Suppressor macrophage treated with lipopolysaccharide for 1 hour (primary cell): ENCODE data around the gene TMEM80.
"Not testable (repeated sequence)": the region's sequence is repeated elsewhere in the genome, so short reads cannot be mapped to it uniquely, and the experiment has no call there.

Source experiments
- DNase-seq, 3 donors: peaks; one replicate each; pipeline ENCODE4 v3.0.0-alpha.2; 2020 to 2022

The TMEM80 gene

DNA sequence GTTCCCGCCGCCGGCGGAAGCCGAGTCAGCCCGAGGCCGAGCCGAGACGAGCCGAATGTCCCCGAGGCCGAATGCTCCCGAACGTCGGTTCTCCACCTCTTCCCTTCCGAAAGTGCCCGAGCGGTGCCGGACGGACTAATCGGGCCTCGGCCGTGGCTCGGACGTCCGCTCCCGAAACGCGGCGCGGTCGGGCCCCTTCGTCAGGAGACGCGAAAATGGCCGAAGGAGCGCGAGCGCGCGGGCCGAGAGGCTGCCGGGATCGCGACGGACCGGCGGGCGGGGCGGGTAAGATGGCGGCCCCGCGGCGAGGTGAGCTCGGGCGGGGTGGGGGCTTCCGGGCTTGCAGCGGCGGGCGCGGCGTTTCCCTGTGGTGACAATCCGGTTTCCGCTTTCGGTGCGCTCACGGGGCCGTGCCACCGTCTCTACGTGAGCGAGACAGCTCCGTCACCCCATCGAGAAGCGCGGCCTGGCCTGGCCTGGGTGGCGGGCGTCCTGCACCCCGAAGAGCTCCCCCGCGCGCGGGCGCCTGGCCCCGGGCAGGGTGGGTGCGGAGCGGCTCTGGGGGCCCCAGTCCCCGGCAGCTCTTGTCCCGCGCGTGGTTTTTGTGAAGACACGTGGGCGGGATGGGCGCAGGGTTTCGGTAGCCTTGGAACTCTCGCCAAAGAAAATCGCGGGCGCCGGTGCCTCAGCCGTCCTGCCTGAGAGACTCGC is at the start of gene TMEM80:
TSS of gene TMEM80 (plus strand) at position 279 of the 711 bp plus-strand sequence. CDS start at position 291, 12 bp downstream.
- peak; percentile 100 for DNase-seq

DNA sequence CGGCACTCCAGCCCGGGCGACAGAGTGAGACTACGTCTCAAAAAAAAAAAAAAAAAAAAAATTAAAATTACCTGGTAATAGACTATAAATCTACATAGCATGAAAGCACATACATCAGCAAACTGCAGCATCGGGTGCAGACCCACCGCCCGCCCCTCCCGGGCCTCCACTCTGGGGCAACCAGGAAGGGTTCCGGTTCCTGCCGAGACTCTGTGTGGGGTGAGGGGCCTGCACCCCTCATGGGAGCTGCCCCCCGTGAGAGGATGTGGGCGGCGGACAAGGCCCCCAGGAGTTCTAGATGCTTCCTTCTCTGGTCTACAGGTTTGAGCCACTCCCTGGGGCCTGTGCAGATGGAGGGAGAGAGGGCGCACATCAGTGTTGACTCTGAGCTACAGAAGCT is 49.4 kb upstream of the TMEM80 start:
- DNase-seq, result no peak

DNA sequence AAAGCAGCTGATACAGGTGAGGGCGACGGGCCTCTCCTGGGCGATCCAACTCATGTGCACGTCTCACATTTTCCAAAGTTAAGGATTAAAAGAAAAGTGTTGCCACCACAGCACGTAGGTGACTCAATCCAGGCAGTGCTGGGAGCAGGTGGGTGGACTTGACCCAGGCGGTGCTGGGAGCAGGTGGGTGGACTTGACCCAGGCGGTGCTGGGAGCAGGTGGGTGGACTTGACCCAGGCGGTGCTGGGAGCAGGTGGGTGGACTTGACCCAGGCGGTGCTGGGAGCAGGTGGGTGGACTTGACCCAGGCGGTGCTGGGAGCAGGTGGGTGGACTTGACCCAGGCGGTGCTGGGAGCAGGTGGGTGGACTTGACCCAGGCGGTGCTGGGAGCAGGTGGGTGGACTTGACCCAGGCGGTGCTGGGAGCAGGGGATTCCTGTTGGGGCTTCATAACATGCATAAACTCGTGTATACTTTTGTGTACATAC is 47.9 kb upstream of the TMEM80 start:
- DNase-seq, result not testable (repeated sequence)

DNA sequence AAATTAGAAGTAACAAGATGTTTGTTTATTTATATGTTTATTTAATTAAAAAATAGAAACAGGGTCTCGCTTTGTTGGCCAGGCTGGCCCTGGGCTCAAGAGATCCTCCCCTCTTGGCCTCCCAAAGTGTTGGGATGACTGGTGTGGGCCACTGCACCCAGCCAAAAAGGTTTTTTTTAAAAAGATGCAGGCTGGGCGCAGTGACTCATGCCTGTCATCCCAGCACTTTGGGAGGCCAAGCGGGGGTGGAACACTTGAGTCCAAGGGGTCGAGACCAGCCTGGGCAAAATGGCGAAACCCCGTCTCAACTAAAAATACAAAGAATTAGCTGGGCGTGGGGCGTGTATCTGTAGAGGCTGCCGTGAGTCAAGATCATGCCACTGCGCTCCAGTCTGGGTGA is 45.1 kb upstream of the TMEM80 start:
- no peak for DNase-seq

DNA sequence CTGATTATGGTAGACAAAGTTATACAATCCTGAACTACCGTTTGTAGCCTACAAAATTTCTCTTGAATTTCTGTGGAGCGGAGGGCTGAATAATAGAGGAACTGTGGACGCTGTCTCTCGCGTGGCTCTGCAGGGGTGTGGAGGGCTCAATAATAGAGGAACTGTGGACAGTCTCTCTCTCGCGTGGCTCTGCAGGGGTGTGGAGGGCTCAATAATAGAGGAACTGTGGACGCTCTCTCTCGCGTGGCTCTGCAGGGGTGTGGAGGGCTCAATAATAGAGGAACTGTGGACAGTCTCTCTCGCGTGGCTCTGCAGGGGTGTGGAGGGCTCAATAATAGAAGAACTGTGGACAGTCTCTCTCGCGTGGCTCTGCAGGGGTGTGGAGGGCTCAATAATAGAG is 42.5 kb upstream of the TMEM80 start:
- peak in 1 of 3 donors; percentile 29 for DNase-seq

DNA sequence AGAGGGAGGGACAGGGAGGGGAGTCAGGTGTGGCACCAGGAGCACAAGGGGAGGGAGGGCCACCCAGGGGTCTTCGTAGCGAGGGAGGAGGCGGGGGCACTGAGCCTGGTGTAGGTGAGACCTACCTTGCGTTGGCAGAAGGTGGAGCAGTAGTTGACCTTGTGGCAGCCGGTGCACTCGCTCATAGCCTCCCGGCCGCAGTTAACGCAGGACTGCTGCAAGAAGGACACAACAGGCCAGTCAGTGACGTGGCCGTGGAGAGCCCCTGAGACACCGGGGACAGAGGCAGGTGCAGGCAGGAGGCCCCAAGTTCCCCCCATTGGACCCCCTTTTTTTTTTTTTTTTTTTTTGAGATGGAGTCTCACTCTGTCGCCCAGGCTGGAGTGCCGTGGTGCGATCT is 41.8 kb upstream of the TMEM80 start:
- no peak for DNase-seq

DNA sequence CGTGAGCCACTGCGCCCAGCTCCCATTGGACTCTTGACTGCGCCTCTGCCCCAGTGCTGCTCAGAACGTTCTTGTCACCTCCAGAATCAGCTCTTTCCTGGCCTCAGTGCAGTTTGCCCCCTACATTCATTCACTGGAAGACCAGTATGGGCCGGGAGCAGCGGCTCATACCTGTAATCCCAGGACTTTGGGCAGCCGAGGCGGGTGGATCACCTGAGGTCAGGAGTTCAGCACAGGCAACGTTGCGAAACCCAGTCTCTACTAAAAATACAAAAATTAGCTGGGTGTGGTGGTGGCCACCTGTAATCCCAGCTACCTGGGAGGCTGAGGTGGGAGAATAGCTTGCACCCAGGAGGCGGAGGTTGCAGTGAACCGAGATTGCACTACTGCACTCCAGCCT is 41.2 kb upstream of the TMEM80 start:
- not testable (repeated sequence) for DNase-seq

DNA sequence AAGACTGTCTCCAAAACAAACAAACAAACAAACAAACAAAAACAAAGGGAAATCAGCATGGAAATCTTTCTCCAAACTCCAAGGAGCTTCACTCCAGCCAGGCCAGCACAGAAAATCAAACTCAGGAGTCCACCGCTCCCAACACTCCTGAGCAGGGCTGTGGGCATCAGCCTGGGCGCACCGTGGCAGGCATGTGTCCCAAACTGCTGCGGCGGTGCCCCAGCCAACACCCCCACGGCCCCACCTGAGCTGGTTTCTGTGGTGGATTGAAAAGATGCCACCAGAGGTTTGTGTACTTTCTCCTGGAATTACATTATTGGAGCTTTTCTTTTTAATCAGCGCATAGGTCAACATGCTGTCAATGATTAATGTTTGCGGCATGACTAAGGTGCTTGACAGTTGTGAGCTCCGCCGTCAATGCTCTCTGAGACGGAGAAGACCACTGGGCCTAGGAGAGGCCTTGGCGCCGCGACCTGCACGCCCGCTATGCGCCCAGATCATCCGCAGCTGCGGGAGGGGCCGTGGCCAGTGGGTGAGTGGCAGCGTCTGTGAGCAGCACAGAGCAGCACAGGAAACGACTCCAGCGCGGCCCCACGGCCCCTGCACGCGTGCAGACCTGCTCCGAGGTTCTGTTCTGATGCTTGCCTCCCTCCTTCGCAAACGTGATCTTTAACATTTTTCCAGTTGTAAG is 40.4 kb upstream of the TMEM80 start:
- no peak for DNase-seq

DNA sequence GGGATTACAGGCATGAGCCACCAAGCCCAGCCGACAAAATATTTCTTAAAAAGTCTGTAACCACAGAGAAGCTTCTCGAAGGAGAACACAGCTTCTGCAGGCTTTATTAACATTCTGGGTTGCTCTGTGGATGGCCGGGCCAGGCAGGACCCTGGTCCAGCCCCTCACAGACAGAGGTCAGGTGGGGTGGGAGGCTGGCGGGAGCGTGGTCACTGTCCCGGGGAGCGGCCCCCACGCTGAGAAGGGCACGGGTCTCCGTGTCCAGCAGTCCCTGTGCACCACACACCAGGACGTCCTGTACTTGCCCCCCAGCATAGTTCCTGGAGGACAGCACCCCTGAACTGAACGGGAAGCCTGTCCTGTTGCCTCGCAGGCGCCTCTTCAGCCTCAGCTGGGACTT is 39.2 kb upstream of the TMEM80 start:
- DNase-seq, result no peak

DNA sequence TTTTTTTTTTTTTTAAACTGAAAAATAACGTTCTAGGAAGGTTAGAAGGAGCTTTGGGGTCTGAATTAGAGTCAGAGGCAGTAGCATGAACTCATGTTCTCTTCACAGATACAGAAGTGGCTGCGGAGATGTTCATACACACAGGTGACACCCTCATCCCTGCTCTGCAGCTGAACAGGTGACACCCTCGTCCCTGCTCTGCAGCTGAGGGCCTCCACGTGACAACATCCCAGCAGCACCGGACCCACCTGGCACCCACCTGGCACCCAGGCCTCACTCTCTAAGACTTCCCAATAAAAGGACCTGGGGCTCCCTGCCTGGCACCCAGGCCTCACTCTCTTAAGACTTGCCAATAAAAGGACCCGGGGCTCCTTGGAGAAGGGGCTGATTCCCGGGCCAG is 38.8 kb upstream of the TMEM80 start:
- DNase-seq, result no peak

DNA sequence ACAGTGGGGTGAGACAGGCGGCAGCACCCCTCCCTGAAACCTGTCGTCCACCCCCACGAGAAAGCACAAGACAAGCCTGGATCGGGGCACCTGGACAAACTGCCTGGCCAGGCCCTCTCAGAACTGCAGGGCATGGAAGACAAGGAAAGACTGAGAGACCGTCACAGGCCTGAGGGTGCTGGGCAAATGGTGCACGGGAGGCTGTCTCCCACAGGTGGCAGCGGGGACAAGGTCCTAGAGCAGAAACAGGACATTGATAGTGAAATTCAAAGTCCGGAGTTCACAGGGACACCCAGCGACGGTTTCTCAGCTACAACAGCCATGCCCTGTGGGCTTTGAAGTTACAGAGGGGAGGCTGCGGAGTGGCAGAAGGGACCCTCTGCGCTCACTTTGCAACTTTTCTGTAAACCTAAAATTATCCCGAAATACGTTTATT is 37.9 kb upstream of the TMEM80 start:
- no peak for DNase-seq

DNA sequence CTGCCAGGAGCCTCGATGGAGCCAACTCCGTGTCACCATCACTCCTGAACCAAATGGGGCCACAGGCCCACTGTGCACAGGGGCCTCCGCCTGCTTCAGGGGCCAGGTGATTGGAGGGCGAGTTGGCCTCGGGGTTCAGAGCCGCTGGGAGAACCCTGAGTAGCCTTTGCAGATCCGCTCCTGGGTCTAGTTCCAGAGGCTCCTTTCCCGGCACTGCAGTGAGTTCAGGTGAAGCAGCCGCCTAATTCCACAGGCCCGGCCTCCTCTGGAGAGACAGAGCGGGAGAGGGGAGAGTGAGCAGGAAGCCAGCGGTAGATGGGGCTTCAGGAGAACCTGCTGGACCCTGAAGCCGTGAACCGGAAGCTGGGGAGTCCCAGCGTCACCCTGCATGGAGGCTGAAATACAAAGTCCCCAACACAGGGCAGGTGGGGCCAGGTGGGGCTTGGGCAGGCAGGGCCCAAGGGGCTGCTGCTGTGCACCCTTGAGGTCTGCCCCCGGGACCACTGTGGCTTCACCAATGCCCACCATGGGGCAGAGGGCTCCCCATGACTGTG is 36.0 kb upstream of the TMEM80 start:
- DNase-seq, result no peak

DNA sequence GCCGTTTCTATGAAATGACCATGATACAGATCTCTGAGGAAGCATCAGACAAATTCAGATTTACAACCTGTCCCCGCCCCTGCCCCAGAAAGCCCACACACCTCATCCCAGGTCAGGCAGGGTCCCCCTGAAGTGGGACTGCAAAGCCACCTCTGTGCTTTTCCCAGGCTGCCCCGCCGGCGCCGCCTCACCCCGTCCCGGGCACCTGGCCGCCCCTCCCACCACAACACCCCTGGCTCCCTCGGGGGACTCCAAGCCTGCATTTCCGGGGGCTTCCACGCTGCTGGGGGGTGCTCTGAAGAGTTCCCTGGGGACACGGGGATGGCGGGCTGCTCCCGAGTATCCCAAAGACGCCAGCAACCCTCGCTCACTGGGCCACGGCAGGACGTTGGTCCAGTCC is 35.3 kb upstream of the TMEM80 start:
- no peak for DNase-seq

DNA sequence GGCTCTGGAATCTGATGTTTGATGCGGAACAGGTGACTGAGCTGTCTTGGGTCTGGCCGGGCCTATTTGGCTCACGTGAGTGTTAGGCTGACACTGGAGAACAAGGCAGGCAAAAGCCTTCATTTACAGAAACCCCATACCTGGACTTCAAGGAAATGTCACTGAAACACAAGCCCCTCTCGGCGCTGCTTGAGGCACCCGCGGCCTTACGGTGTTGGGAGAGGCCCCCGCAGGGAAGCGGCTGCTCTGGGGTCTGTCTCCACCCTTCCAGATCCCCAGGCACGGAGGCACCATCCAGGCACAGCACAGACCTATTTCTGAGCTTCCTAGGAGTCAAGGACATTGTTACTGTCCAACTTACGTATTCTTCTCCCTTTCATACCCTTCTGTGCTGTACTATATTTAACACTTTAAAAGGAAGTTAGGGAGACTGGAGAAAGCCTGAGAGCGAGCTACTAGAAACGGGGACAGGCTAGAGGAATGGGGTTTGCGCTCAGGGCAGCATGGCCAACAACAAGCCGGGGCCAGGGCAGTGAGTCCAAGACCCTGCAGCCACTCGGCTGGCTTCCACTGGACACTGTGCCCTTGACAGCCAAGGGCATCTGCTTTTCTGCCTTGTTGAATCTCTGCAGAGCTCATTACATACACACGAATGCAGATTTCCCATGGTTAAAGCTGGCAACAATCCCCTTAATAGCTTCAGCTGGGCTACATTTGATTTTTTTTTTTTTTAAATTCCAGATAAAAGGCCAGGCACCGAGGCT is 34.8 kb upstream of the TMEM80 start:
- DNase-seq, result no peak

DNA sequence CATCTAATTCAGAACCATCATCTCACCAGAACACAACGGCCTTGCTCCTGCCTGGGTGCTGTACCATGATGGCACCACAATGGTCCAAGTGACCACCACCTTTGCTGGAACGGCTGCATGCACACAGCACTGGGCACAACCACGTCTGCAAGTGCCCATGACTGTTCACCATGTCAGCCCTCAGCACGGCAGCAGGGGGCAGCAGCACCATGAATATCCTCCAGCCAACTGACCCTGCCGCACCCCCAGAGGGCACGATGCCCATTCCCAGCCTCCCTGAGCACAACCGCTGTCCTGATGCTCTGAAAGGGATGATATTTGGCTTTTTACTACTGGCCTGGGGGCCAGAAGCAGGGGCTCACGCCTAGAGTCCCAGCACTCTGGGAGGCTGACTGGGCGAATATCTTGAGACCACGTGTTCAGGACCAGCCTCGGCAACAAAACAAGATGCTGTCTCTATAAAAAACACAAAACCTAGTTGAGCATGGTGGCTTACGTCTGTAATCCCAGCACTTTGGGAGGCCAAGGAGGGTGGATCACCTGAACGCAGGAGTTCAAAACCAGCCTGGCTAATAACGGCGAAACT is 32.8 kb upstream of the TMEM80 start:
- peak; percentile 73 to 83 (median 75) for DNase-seq

DNA sequence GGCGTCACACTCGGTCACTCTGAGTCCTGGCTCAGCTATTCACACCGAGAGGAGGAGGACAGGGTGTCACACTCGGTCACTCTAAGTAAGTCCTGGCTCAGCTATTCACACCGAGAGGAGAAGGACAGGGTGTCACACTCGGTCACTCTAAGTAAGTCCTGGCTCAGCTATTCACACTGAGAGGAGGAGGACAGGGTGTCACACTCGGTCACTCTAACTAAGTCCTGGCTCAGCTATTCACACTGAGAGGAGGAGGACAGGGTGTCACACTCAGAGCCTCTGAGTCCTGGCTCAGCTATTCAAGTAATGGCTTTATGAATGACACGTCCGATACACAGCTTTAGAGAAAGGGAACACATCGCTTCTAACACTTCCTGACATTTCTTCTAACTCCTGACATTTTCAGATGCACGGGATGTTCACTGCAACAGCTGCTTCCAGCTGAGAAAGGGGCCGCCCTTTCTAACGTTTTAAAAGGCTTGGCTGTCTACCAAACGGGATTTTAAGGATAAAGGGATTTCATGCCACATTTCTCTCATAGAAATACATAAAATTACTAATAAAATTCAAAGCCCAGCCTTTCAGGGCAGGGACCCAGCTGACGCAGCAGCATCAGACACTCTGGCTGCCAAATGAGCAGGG is 30.4 kb upstream of the TMEM80 start:
- no peak for DNase-seq

DNA sequence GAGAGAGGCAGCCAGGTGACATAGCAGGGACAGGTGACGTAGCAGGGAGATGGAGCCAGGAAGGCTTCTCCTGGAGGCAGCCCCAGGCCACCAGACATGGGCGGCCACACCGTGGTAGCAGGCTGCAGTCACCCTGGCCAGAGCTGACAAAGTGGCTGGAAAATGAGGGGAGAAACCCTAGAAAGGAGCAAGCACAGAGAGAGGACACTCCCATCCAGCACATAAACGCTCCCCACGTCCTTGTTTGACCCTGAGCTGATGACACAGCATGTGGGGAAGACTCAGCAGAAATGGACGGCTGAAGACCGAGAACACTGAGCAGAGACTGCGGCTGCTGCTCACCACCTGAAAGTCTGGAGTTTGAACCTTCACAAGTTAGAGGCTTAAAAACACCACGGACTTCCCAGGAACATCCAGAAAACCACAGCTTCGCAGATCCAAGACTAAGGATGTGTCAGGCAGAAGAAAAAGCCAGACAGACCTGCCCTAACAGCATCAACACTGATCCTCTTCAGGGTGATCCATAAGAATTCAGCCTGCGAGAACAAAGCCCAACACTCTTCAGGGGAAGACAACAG is 29.8 kb upstream of the TMEM80 start:
- DNase-seq, result peak; percentile 21 to 29 (median 22)

DNA sequence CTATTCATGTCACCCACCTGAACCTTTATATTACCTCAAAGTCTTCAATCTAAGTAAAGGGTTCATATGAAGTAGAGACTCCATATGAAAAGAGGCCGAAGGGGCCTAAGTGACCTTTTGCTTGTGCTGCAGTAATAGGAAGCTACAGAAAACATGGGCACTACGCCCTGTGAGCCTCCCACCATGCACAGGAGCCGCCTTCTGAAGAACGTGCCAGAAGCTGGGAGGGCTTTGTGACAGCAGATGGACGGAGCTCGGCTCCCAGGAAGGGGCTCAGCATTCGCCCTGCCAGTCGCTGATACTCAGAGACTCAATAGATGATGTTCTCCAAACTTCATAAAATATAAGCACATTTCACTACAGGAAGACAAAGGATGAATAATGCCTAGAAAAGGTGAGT is 21.8 kb upstream of the TMEM80 start:
- DNase-seq, result no peak

DNA sequence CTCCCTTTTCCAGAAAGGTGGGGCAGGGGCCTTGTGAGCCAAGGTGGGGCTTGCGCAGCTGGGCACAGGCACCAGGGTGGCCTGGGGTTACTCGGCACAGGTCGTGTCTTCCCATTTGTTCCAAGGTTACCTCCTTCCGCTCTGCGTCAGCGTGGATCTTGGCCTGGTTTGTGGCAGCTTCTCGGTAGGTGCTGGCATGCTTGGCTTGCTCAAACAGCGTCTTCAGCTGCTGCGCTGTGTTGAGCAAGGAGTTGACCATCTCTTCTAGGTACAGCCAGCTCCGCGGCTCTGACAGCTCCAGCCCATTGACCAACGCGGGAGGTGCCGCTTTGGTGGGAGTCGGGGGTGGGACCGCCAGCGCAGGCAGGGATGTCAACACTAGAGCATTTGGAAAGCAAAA is 21.2 kb upstream of the TMEM80 start:
- no peak for DNase-seq

DNA sequence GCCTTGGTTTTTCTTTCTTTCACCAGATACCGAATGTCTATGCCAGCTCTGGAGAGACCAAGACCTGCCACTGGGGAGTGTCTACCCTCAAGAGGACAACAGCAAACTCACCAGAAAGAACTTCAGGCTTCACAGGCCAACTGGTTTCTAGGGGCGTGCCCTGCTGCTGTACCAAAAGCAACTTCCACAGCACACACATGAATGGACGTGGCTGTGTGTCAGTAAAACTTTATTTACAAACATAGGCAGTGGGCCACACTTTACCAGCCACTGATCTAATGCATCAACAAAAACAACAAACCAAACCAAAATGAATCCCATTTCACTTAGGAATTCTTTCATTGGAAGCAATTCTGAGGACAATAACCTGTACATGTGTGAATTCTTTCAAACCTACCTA is 17.3 kb upstream of the TMEM80 start:
- DNase-seq, result no peak

DNA sequence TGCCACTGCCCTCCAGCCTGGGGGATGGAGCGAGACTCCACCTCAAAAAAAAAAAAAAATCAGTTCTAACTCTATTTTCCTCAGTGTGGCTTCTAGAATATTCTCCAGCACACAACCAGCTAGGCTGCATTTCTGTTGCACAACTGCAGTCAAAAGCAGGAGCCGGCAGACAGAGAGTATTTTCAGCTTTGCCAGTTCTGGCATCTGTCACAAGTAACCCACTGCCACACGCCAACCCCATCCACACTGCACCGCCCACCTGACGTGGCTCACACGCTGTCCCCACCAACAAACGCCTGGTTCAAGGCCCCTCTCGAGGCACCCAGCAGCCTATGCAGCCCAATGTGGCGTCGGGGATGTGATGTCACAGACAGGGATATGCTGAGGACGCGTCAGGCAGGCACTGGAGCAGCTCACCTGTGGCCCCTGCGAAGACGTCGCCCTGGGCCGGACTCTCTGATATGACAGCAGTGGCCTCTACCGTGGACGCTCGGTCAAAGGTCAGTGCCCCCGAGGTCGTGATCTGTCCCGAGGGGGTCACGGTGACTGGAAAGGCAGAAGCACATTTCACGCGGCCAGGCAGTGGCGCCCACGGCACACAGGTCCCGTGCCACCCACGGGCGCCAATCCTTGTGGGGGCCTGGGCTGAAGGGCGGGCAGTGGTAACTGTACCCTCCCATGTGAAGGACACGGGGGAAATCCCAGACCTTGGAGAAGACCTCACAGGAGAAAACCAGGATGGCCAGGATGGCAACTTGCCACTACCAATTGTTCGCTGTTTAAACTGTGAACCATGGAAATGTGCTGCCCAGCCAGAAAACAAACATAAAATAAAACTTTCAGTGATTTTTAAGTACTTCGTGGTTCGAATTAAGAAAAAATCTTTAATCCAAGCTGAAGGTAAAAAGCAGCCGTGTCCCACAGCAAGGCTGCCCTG is 16.1 kb upstream of the TMEM80 start:
- no peak for DNase-seq
